ENCODE data around the gene MAP3K5. TPM values are rescaled to one million over a fixed set of nuclear protein-coding genes. Genes with fewer than 3 reads are reported as not detected.

The MAP3K5 gene
- total RNA-seq, 1 donor from 2014 or later = 0.09 TPM

- H3K27ac Mint-ChIP-seq (ENCODE audit: unreplicated experiment) = no peak overlapping the region
- H3K36me3 Mint-ChIP-seq (ENCODE audit: low read depth) = no peaks in the 10 kb centered on the region
- peaks cover 4% of the 10 kb centered on the region for H3K9me3 Mint-ChIP-seq
- H3K27me3 Mint-ChIP-seq (ENCODE audit: low read depth) = peaks cover 10% of the 10 kb centered on the region
- DNase-seq (ENCODE audit: low read depth, low spot score) = no peak
- H3K4me1 Mint-ChIP-seq = no peaks in the 10 kb centered on the region
- no peak overlapping the region for H3K4me3 Mint-ChIP-seq
- no peak for TF ChIP-seq CTCF (conservative IDR thresholded peaks at IDR 0.05)
Observed at GRCh38 chr6:136812174-136812573, 19.9 kb upstream of the MAP3K5 start.

GRCh38 chr6:136811272-136811671, 19.0 kb upstream of the MAP3K5 start:
- no peak for TF ChIP-seq CTCF (conservative IDR thresholded peaks at IDR 0.05)
- no peak for DNase-seq (ENCODE audit: low read depth, low spot score)
- peaks cover 3% of the 10 kb centered on the region for H3K27me3 Mint-ChIP-seq (ENCODE audit: low read depth)
- no peaks in the 10 kb centered on the region for H3K4me1 Mint-ChIP-seq
- H3K4me3 Mint-ChIP-seq = no peak overlapping the region
- no peaks in the 10 kb centered on the region for H3K9me3 Mint-ChIP-seq
- no peaks in the 10 kb centered on the region for H3K36me3 Mint-ChIP-seq (ENCODE audit: low read depth)
- H3K27ac Mint-ChIP-seq (ENCODE audit: unreplicated experiment) = no peak overlapping the region

- no peaks in the 10 kb centered on the region for H3K9me3 Mint-ChIP-seq
- peaks cover 3% of the 10 kb centered on the region for H3K27me3 Mint-ChIP-seq (ENCODE audit: low read depth)
- no peaks in the 10 kb centered on the region for H3K36me3 Mint-ChIP-seq (ENCODE audit: low read depth)
- TF ChIP-seq CTCF (conservative IDR thresholded peaks at IDR 0.05) = no peak
- H3K4me3 Mint-ChIP-seq = no peak overlapping the region
- DNase-seq (ENCODE audit: low read depth, low spot score) = no peak
- H3K4me1 Mint-ChIP-seq = no peaks in the 10 kb centered on the region
- no peak overlapping the region for H3K27ac Mint-ChIP-seq (ENCODE audit: unreplicated experiment)
Observed at GRCh38 chr6:136809091-136809860, 17.0 kb upstream of the MAP3K5 start.

GRCh38 chr6:136803608-136804007, 11.3 kb upstream of the MAP3K5 start:
- no peaks in the 10 kb centered on the region for H3K9me3 Mint-ChIP-seq
- no peaks in the 10 kb centered on the region for H3K4me1 Mint-ChIP-seq
- DNase-seq (ENCODE audit: low read depth, low spot score) = no peak
- no peaks in the 10 kb centered on the region for H3K36me3 Mint-ChIP-seq (ENCODE audit: low read depth)
- TF ChIP-seq CTCF (conservative IDR thresholded peaks at IDR 0.05) = no peak
- H3K27ac Mint-ChIP-seq (ENCODE audit: unreplicated experiment) = no peak overlapping the region
- H3K27me3 Mint-ChIP-seq (ENCODE audit: low read depth) = peaks cover 1% of the 10 kb centered on the region
- H3K4me3 Mint-ChIP-seq = no peak overlapping the region

GRCh38 chr6:136801581-136801980, 9.3 kb upstream of the MAP3K5 start:
- no peak overlapping the region for H3K27ac Mint-ChIP-seq (ENCODE audit: unreplicated experiment)
- no peak for DNase-seq (ENCODE audit: low read depth, low spot score)
- no peak for TF ChIP-seq CTCF (conservative IDR thresholded peaks at IDR 0.05)
- H3K9me3 Mint-ChIP-seq = peaks cover 12% of the 10 kb centered on the region
- no peaks in the 10 kb centered on the region for H3K36me3 Mint-ChIP-seq (ENCODE audit: low read depth)
- H3K4me3 Mint-ChIP-seq = no peak overlapping the region
- H3K27me3 Mint-ChIP-seq (ENCODE audit: low read depth) = peaks cover 17% of the 10 kb centered on the region
- H3K4me1 Mint-ChIP-seq = no peaks in the 10 kb centered on the region
